Osteoblast (primary cell): ENCODE results near the gene PPP4R1. TPM values are rescaled to one million over a fixed set of nuclear protein-coding genes. Genes with fewer than 3 reads are reported as not detected.

Experiments
- DNase-seq: peaks from one replicate; pipeline ENCODE4 v3.0.0; 2011; ENCODE audit warnings: low spot score, mixed read lengths; ENCODE audit not compliant: insufficient read length; ENCODE audit errors: missing footprints
- H2AFZ ChIP-seq: 2 replicates; pipeline ENCODE4 v1.6.0; 2011; ENCODE audit warnings: mild to moderate bottlenecking, low read length
- H3K27ac ChIP-seq: 2 replicates; pipeline ENCODE4 v1.5.1; 2011; ENCODE audit warnings: mild to moderate bottlenecking, low read depth, low read length, moderate library complexity
- H3K27me3 ChIP-seq: 2 replicates; pipeline ENCODE4 v1.6.0; 2012; ENCODE audit warnings: mild to moderate bottlenecking, control low read depth, inconsistent platforms, low read length, moderate library complexity; ENCODE audit not compliant: insufficient read depth
- H3K36me3 ChIP-seq: 2 replicates; pipeline ENCODE4 v1.5.1; 2011; ENCODE audit warnings: mild to moderate bottlenecking, low read length, control low read depth, moderate library complexity; ENCODE audit not compliant: insufficient read depth
- H3K4me1 ChIP-seq: 2 replicates; pipeline ENCODE4 v1.5.1; 2011; ENCODE audit warnings: mild to moderate bottlenecking, low read length, control low read depth, moderate library complexity; ENCODE audit not compliant: insufficient read depth
- H3K4me2 ChIP-seq: 2 replicates; pipeline ENCODE4 v1.6.0; 2011; ENCODE audit warnings: mild to moderate bottlenecking, low read length; ENCODE audit not compliant: insufficient read depth
- H3K4me3 ChIP-seq: fragments of 200-600 bp; sonication (generic); 3 replicates; pipeline ENCODE4 v1.5.1; 2012; ENCODE audit warnings: mild to moderate bottlenecking, low read length, inconsistent platforms; ENCODE audit not compliant: insufficient read depth
- H3K79me2 ChIP-seq: 2 replicates; pipeline ENCODE4 v1.6.0; 2012; ENCODE audit warnings: mild to moderate bottlenecking, low read length, control low read depth, inconsistent platforms; ENCODE audit not compliant: insufficient read depth
- H3K9me3 ChIP-seq: 2 replicates; pipeline ENCODE4 v1.5.1; 2011; ENCODE audit warnings: low read depth, low read length, control low read depth
- H4K20me1 ChIP-seq: 2 replicates; pipeline ENCODE4 v1.6.0; 2012; ENCODE audit warnings: mild to moderate bottlenecking, low read length, control low read depth; ENCODE audit not compliant: insufficient read depth
- CTCF ChIP-seq: IDR thresholded peaks from 2 replicates; pipeline ENCODE4 v1.5.1; 2011; ENCODE audit warnings: mild to moderate bottlenecking, low read depth, low read length, moderate library complexity; ENCODE audit errors: extremely low read depth
- total RNA-seq: library from RNA; depleted of rRNA; stranded (reverse); fragments of >200 nt; gene quantifications from 2 replicates; pipeline ENCODE4 v1.2.3, GENCODE V29; 2012

The PPP4R1 gene
- total RNA-seq, 1 donor = 143 TPM

GRCh38 chr18:9649164-9649540, 34.8 kb upstream of the PPP4R1 start:
- Histone ChIP-seq H3K27me3 (no peaks in the 10 kb centered on the region), H4K20me1 (no peaks in the 10 kb centered on the region), H2AFZ (peak overlapping the region; percentile 38), H3K79me2 (no peaks in the 10 kb centered on the region), H3K27ac (no peak overlapping the region), H3K4me1 (peaks cover 2% of the 10 kb centered on the region), H3K36me3 (no peaks in the 10 kb centered on the region), H3K4me3 (no peak overlapping the region), H3K4me2 (no peak overlapping the region), H3K9me3 (no peaks in the 10 kb centered on the region)
- DNase-seq = no peak
- no peak for TF ChIP-seq CTCF

GRCh38 chr18:9648431-9649163, 34.2 kb upstream of the PPP4R1 start:
- Histone ChIP-seq H3K79me2 (no peaks in the 10 kb centered on the region), H3K27me3 (no peaks in the 10 kb centered on the region), H3K27ac (no peak overlapping the region), H3K9me3 (no peaks in the 10 kb centered on the region), H3K4me1 (peaks cover 7% of the 10 kb centered on the region), H3K4me2 (no peak overlapping the region), H2AFZ (peak overlapping the region; percentile 38), H4K20me1 (no peaks in the 10 kb centered on the region), H3K36me3 (no peaks in the 10 kb centered on the region), H3K4me3 (no peak overlapping the region)
- TF ChIP-seq CTCF = no peak
- DNase-seq = no peak

- H3K9me3 ChIP-seq = no peaks in the 10 kb centered on the region
- no peaks in the 10 kb centered on the region for H3K79me2 ChIP-seq
- H4K20me1 ChIP-seq = no peaks in the 10 kb centered on the region
- H2AFZ ChIP-seq = peak overlapping the region; percentile 17
- H3K27me3 ChIP-seq = no peaks in the 10 kb centered on the region
- DNase-seq = no peak
- H3K27ac ChIP-seq = peak overlapping the region; percentile 12
- H3K4me3 ChIP-seq = no peak overlapping the region
- H3K4me2 ChIP-seq = no peak overlapping the region
- peaks cover 15% of the 10 kb centered on the region for H3K4me1 ChIP-seq
- no peaks in the 10 kb centered on the region for H3K36me3 ChIP-seq
- TF ChIP-seq CTCF = no peak
Observed at GRCh38 chr18:9647496-9648323, 33.4 kb upstream of the PPP4R1 start.

- H2AFZ ChIP-seq = peak overlapping the region; percentile 28
- no peak for TF ChIP-seq CTCF
- H3K4me1 ChIP-seq = peaks cover 22% of the 10 kb centered on the region
- H4K20me1 ChIP-seq = no peaks in the 10 kb centered on the region
- H3K36me3 ChIP-seq = no peaks in the 10 kb centered on the region
- H3K79me2 ChIP-seq = no peaks in the 10 kb centered on the region
- peak; percentile 85 for DNase-seq
- no peaks in the 10 kb centered on the region for H3K27me3 ChIP-seq
- no peak overlapping the region for H3K4me3 ChIP-seq
- peak overlapping the region; percentile 100 for H3K27ac ChIP-seq
- H3K9me3 ChIP-seq = no peaks in the 10 kb centered on the region
- H3K4me2 ChIP-seq = peak overlapping the region; percentile 70
Observed at GRCh38 chr18:9643549-9643948, 29.2 kb upstream of the PPP4R1 start.
